GM10847 (cell line): ENCODE data around the gene NRIP3.

Source experiments
- POLR2A ChIP-seq: IDR thresholded peaks from 2 replicates; pipeline ENCODE4 v1.6.1; 2011; ENCODE audit not compliant: insufficient read length; ENCODE audit errors: extremely low read depth

Gene NRIP3

GRCh38 chr11:9003573-9004182 lies at the start of gene NRIP3:
Gene NRIP3, minus strand, starts transcription at chr11:9004001. Its CDS starts 66 bp downstream, at chr11:9003935.
- TF ChIP-seq POLR2A: no peak

GRCh38 chr11:9052316-9052715 lies 48.5 kb upstream of the NRIP3 start:
- no peak for TF ChIP-seq POLR2A

GRCh38 chr11:9049959-9050358 lies 46.2 kb upstream of the NRIP3 start:
- TF ChIP-seq POLR2A: no peak

- TF ChIP-seq POLR2A: no peak
These were observed 44.2 kb upstream of the NRIP3 start for GRCh38 chr11:9047964-9048523.

- TF ChIP-seq POLR2A: no peak
These were observed 42.7 kb upstream of the NRIP3 start for GRCh38 chr11:9046481-9046880.

GRCh38 chr11:9042488-9042887 lies 38.7 kb upstream of the NRIP3 start:
- no peak for TF ChIP-seq POLR2A

- no peak for TF ChIP-seq POLR2A
These were observed 37.9 kb upstream of the NRIP3 start for GRCh38 chr11:9041747-9042146.

- TF ChIP-seq POLR2A: no peak
These were observed 36.6 kb upstream of the NRIP3 start for GRCh38 chr11:9040410-9040809.

- no peak for TF ChIP-seq POLR2A
These were observed 36.1 kb upstream of the NRIP3 start for GRCh38 chr11:9039863-9040262.

- TF ChIP-seq POLR2A: no peak
These were observed 35.4 kb upstream of the NRIP3 start for GRCh38 chr11:9039198-9039597.

- no peak for TF ChIP-seq POLR2A
These were observed 34.7 kb upstream of the NRIP3 start for GRCh38 chr11:9038541-9038940.

GRCh38 chr11:9037963-9038362 lies 34.2 kb upstream of the NRIP3 start:
- TF ChIP-seq POLR2A: no peak

- TF ChIP-seq POLR2A: no peak
These were observed 33.4 kb upstream of the NRIP3 start for GRCh38 chr11:9037046-9037780.

- TF ChIP-seq POLR2A: no peak
These were observed 26.8 kb upstream of the NRIP3 start for GRCh38 chr11:9030601-9031000.

- TF ChIP-seq POLR2A: no peak
These were observed 25.6 kb upstream of the NRIP3 start for GRCh38 chr11:9029422-9029821.

GRCh38 chr11:9028581-9028980 lies 24.8 kb upstream of the NRIP3 start:
- no peak for TF ChIP-seq POLR2A
